ENCODE data around the gene COCH. TPM values are rescaled to one million over a fixed set of nuclear protein-coding genes. Genes with fewer than 3 reads are reported as not detected.
A peak's percentile ranks its signal among the peaks of the same experiment; 100 is the strongest.

COCH gene
- 1.8 TPM for polyA plus RNA-seq (2013, experiment 1 of 2; ENCODE audit: insufficient read length)
- 1.7 TPM for polyA plus RNA-seq (2013, experiment 2 of 2; ENCODE audit: insufficient read length)

GRCh38 chr14:30874120-30874998 is at the start of gene COCH:
COCH (plus strand) TSS chr14:30874559; CDS start chr14:30874939, 380 bp downstream.
- DNase-seq, result peak; percentile 14

GRCh38 chr14:30826070-30826469 is 48.3 kb upstream of the COCH start:
- no peak for DNase-seq

- DNase-seq, result no peak
Observed at GRCh38 chr14:30829853-30830252, 44.5 kb upstream of the COCH start.

GRCh38 chr14:30834353-30834752 is 40.0 kb upstream of the COCH start:
- no peak for DNase-seq

GRCh38 chr14:30838351-30838750 is 36.0 kb upstream of the COCH start:
- no peak for DNase-seq

GRCh38 chr14:30840086-30840779 is 34.1 kb upstream of the COCH start:
- DNase-seq, result no peak

GRCh38 chr14:30842431-30842830 is 31.9 kb upstream of the COCH start:
- DNase-seq, result no peak

- no peak for DNase-seq
Observed at GRCh38 chr14:30848449-30849240, 25.7 kb upstream of the COCH start.

- no peak for DNase-seq
Observed at GRCh38 chr14:30849354-30849753, 25.0 kb upstream of the COCH start.

GRCh38 chr14:30849983-30850382 is 24.4 kb upstream of the COCH start:
- no peak for DNase-seq

GRCh38 chr14:30853946-30854345 is 20.4 kb upstream of the COCH start:
- no peak for DNase-seq

GRCh38 chr14:30854492-30854891 is 19.9 kb upstream of the COCH start:
- DNase-seq, result no peak

GRCh38 chr14:30855345-30856037 is 18.9 kb upstream of the COCH start:
- DNase-seq, result no peak

GRCh38 chr14:30861200-30861599 is 13.2 kb upstream of the COCH start:
- peak; percentile 13 for DNase-seq

GRCh38 chr14:30864934-30865333 is 9.4 kb upstream of the COCH start:
- no peak for DNase-seq

GRCh38 chr14:30868736-30869135 is 5.6 kb upstream of the COCH start:
- no peak for DNase-seq

- no peak for DNase-seq
Observed at GRCh38 chr14:30869551-30870155, 4.7 kb upstream of the COCH start.

- DNase-seq, result no peak
Observed at GRCh38 chr14:30872602-30873001, 1.8 kb upstream of the COCH start.

- no peak for DNase-seq
Observed at GRCh38 chr14:30873308-30874119, 845 bp upstream of the COCH start.

GRCh38 chr14:30874999-30875787 is 834 bp downstream of the COCH start:
- DNase-seq, result no peak

Measured in fibroblast of skin of scalp (primary cell).